ENCODE measurements around the gene CD300LD. TPM values are rescaled to one million over a fixed set of nuclear protein-coding genes. Genes with fewer than 3 reads are reported as not detected.

CD300LD gene
- total RNA-seq, 1 experiment from 2014 or later = not detected

DNA sequence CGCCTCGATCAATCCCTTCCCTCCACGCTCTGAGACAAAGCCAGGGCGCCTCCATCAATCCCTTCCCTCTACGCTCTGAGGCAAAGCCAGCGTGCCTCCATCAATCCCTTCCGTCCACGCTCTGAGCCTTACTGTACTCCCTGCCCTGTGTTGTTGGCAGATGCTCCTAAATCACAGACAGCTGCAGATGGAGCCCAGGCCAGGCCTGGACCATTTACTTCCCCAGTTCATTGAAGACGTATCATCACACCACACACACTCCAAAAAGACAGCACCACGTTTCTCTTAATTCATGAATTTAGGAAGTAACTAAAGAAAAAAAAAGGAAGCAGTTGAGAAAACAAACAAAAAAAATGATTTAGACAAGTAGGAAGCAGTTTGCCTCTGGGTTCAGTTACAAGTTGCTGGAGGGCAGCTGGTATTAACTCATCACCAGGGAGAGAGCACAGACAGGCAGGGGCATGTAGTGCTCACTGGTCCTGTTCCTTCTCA lies 7.4 kb upstream of the CD300LD start:
- no peaks in the 10 kb centered on the region for H3K4me1 ChIP-seq (ENCODE audit: control insufficient read depth, insufficient read depth, low read length)
- ChIA-PET CTCF (interaction anchor here (0.5 kb wide), 1 partner anchor 69 kb away, joined by 4 read pairs; no protein-coding TSS in a partner anchor), POLR2A (no interaction called here)
- in situ Hi-C loops (cut with HindIII; ENCODE audit: low pct_unique_long_range_greater_than_20kb, low sequenced_read_pairs) = no loop called here
- H3K27ac ChIP-seq (ENCODE audit: low read length) = no peak overlapping the region
- no peak for DNase-seq (ENCODE audit: low read depth, low spot score)
- no TSS peak for BruUV-seq (replicated peaks)
- no peak for ATAC-seq
- no peak overlapping the region for H3K4me3 ChIP-seq (ENCODE audit: low read depth in 2 of 2, low read length in 2 of 2)
- TF ChIP-seq REST (IDR thresholded peaks at IDR 0.05; ENCODE audit: insufficient read depth in 1 of 2, low read depth in 2 of 2, low read length in 1 of 2) = no peak
- TF ChIP-seq POLR2AphosphoS5 (IDR thresholded peaks at IDR 0.05; ENCODE audit: low read depth, low read length) = no peak
- TF ChIP-seq SIN3A (IDR thresholded peaks at IDR 0.05; ENCODE audit: borderline replicate concordance, insufficient read depth, low read depth, low read length) = no peak
- TF ChIP-seq TCF7L2 (IDR thresholded peaks at IDR 0.05; ENCODE audit: low read depth, low read length) = no peak
- TF ChIP-seq CTCF (IDR thresholded peaks at IDR 0.05) = no peak
- intact Hi-C loops (cut with micrococcal nuclease; ENCODE audit: unreplicated experiment) = loop anchor here (5.0 kb wide), 1 partner anchor 232 kb away; the partner anchor contains the start of gene GPR142
- H3K9me3 ChIP-seq (ENCODE audit: control insufficient read depth, insufficient read depth, low read depth, low read length) = no peaks in the 10 kb centered on the region
- H3K36me3 ChIP-seq (ENCODE audit: control insufficient read depth, insufficient read depth, low read length) = no peaks in the 10 kb centered on the region
- H3K27me3 ChIP-seq (ENCODE audit: control insufficient read depth, insufficient read depth, low read length) = no peaks in the 10 kb centered on the region; the same call in 1 of the 2 replicates

GRCh38 chr17:74599023-74599399 lies 6.9 kb upstream of the CD300LD start:
- DNase-seq (ENCODE audit: low read depth, low spot score) (no peak), ATAC-seq (no peak)
- in situ Hi-C loops (cut with HindIII; ENCODE audit: low pct_unique_long_range_greater_than_20kb, low sequenced_read_pairs) (no loop called here), intact Hi-C loops (cut with micrococcal nuclease; ENCODE audit: unreplicated experiment) (loop anchor here (5.0 kb wide), 1 partner anchor 232 kb away; the partner anchor contains the start of gene GPR142)
- ChIA-PET CTCF (interaction anchor here (0.5 kb wide), 1 partner anchor 68 kb away, joined by 4 read pairs; no protein-coding TSS in a partner anchor), POLR2A (no interaction called here)
- TF ChIP-seq POLR2AphosphoS5 (IDR thresholded peaks at IDR 0.05; ENCODE audit: low read depth, low read length) (no peak), REST (IDR thresholded peaks at IDR 0.05; ENCODE audit: insufficient read depth in 1 of 2, low read depth in 2 of 2, low read length in 1 of 2) (no peak), TCF7L2 (IDR thresholded peaks at IDR 0.05; ENCODE audit: low read depth, low read length) (no peak), CTCF (IDR thresholded peaks at IDR 0.05) (no peak)
- Histone ChIP-seq H3K4me3 (ENCODE audit: low read depth in 2 of 2, low read length in 2 of 2) (no peak overlapping the region), H3K4me1 (ENCODE audit: control insufficient read depth, insufficient read depth, low read length) (no peaks in the 10 kb centered on the region), H3K27ac (ENCODE audit: low read length) (no peak overlapping the region), H3K9me3 (ENCODE audit: control insufficient read depth, insufficient read depth, low read depth, low read length) (no peaks in the 10 kb centered on the region), H3K27me3 (ENCODE audit: control insufficient read depth, insufficient read depth, low read length) (no peaks in the 10 kb centered on the region; the same call in 1 of the 2 replicates), H3K36me3 (ENCODE audit: control insufficient read depth, insufficient read depth, low read length) (no peaks in the 10 kb centered on the region)
- BruUV-seq (replicated peaks) = no TSS peak

Data from Panc1 (cell line).